ENCODE data around the gene TAGLN3. TPM values are rescaled to one million over a fixed set of nuclear protein-coding genes. Genes with fewer than 3 reads are reported as not detected.

Gene TAGLN3
- polyA plus RNA-seq, 1 of the 3 experiments (the other 2 are of a cell fraction): 19.6 TPM

DNA sequence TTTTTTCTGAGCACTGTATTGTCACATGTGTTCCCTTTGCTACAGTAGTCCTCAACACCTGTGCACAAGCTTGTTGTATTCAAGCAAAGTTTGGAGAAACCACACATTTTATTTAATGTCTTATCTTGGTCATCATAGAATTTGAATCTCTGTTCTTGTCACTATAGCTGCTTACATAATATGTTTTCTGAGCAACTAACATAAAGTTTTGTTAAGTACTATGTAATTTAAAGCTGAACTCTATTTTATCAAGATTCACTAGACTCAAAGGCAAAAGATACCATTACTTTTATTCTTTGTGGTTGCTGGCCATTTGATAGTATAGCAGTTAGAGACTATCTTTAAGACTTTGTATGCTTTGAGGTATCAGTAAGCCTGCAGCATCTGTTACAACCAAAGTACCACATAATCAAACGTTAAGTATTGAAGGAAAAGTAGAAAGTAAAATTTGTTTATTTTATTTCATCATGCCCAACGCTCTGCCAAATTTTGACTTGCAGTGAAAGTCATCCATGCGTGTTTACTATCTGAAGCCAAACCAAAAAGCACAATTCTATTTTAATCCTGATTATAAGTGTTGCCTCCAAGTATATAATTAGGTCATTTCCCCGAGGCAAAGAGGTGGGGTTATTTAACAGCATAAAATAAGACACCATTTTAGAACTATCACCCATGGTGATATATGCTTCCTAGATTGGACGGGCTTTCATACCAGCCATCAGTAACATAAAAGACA is 30.2 kb upstream of the TAGLN3 start:
- DNase-seq: no peak
- POLR2A ChIA-PET: no interaction called here
- Histone ChIP-seq H3F3A (replicated peaks; ENCODE audit: insufficient read depth) (peaks cover 19% of the 10 kb centered on the region), H3K4me1 (ENCODE audit: control insufficient read depth in 1 of 2, insufficient read depth in 2 of 2, low read depth in 1 of 2, low read length in 1 of 2) (peaks cover 2 to 7% of the 10 kb centered on the region in 2 experiments; a peak in 2 of 4 replicates), H3K27ac (ENCODE audit: low read depth in 2 of 2, low read length in 1 of 2) (no peak overlapping the region), H3K9me2 (no peaks in the 10 kb centered on the region), H3K27me3 (ENCODE audit: insufficient read depth) (no peaks in the 10 kb centered on the region), H3K9ac (no peak overlapping the region), H4K20me1 (ENCODE audit: insufficient read depth) (no peaks in the 10 kb centered on the region), H2AFZ (ENCODE audit: low read depth) (no peak overlapping the region), H3K79me2 (ENCODE audit: insufficient read depth) (no peaks in the 10 kb centered on the region), H3K36me3 (replicated peaks in 1 of 2; ENCODE audit: control insufficient read depth in 1 of 2, insufficient read depth in 2 of 2, low read length in 1 of 2) (peaks cover 43 to 66% of the 10 kb centered on the region in 2 experiments), H3K4me3 (ENCODE audit: low read depth in 2 of 2, low read length in 1 of 2) (no peak overlapping the region), H3K9me3 (no peaks in the 10 kb centered on the region), H3K4me2 (no peak overlapping the region)
- WGBS (ENCODE audit: low lambda C conversion rate): 76% methylated on average over 5 of the region's 5 CpGs
- TF ChIP-seq RXRA (IDR thresholded peaks at IDR 0.05; ENCODE audit: borderline replicate concordance, low read depth) (no peak), CHD2 (IDR thresholded peaks at IDR 0.05; ENCODE audit: low read length, partially characterized antibody) (no peak), RCOR1 (IDR thresholded peaks at IDR 0.05; ENCODE audit: low read length) (no peak), MEF2A (IDR thresholded peaks at IDR 0.05; ENCODE audit: borderline replicate concordance, low read depth) (no peak), NRF1 (IDR thresholded peaks at IDR 0.05; ENCODE audit: low read depth, low read length) (no peak), TEAD4 (IDR thresholded peaks at IDR 0.05; ENCODE audit: borderline replicate concordance, insufficient read depth) (no peak), JUND (IDR thresholded peaks at IDR 0.05) (no peak), FOXJ3 (CRISPR knock-in tag; IDR thresholded peaks at IDR 0.05) (no peak), RFX5 (IDR thresholded peaks at IDR 0.05; ENCODE audit: low read length) (no peak)
- TF ChIP-seq, protein P1, sequence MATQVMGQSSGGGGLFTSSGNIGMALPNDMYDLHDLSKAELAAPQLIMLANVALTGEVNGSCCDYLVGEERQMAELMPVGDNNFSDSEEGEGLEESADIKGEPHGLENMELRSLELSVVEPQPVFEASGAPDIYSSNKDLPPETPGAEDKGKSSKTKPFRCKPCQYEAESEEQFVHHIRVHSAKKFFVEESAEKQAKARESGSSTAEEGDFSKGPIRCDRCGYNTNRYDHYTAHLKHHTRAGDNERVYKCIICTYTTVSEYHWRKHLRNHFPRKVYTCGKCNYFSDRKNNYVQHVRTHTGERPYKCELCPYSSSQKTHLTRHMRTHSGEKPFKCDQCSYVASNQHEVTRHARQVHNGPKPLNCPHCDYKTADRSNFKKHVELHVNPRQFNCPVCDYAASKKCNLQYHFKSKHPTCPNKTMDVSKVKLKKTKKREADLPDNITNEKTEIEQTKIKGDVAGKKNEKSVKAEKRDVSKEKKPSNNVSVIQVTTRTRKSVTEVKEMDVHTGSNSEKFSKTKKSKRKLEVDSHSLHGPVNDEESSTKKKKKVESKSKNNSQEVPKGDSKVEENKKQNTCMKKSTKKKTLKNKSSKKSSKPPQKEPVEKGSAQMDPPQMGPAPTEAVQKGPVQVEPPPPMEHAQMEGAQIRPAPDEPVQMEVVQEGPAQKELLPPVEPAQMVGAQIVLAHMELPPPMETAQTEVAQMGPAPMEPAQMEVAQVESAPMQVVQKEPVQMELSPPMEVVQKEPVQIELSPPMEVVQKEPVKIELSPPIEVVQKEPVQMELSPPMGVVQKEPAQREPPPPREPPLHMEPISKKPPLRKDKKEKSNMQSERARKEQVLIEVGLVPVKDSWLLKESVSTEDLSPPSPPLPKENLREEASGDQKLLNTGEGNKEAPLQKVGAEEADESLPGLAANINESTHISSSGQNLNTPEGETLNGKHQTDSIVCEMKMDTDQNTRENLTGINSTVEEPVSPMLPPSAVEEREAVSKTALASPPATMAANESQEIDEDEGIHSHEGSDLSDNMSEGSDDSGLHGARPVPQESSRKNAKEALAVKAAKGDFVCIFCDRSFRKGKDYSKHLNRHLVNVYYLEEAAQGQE (IDR thresholded peaks at IDR 0.05; ENCODE audit: low read depth, low read length): no peak
- TF ChIP-seq, protein P2, sequence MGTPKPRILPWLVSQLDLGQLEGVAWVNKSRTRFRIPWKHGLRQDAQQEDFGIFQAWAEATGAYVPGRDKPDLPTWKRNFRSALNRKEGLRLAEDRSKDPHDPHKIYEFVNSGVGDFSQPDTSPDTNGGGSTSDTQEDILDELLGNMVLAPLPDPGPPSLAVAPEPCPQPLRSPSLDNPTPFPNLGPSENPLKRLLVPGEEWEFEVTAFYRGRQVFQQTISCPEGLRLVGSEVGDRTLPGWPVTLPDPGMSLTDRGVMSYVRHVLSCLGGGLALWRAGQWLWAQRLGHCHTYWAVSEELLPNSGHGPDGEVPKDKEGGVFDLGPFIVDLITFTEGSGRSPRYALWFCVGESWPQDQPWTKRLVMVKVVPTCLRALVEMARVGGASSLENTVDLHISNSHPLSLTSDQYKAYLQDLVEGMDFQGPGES (IDR thresholded peaks at IDR 0.05; ENCODE audit: low read depth, low read length): no peak
- TF ChIP-seq, protein P3, sequence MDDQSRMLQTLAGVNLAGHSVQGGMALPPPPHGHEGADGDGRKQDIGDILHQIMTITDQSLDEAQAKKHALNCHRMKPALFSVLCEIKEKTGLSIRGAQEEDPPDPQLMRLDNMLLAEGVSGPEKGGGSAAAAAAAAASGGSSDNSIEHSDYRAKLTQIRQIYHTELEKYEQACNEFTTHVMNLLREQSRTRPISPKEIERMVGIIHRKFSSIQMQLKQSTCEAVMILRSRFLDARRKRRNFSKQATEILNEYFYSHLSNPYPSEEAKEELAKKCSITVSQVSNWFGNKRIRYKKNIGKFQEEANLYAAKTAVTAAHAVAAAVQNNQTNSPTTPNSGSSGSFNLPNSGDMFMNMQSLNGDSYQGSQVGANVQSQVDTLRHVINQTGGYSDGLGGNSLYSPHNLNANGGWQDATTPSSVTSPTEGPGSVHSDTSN (IDR thresholded peaks at IDR 0.05): no peak
- TF ChIP-seq, protein P4, sequence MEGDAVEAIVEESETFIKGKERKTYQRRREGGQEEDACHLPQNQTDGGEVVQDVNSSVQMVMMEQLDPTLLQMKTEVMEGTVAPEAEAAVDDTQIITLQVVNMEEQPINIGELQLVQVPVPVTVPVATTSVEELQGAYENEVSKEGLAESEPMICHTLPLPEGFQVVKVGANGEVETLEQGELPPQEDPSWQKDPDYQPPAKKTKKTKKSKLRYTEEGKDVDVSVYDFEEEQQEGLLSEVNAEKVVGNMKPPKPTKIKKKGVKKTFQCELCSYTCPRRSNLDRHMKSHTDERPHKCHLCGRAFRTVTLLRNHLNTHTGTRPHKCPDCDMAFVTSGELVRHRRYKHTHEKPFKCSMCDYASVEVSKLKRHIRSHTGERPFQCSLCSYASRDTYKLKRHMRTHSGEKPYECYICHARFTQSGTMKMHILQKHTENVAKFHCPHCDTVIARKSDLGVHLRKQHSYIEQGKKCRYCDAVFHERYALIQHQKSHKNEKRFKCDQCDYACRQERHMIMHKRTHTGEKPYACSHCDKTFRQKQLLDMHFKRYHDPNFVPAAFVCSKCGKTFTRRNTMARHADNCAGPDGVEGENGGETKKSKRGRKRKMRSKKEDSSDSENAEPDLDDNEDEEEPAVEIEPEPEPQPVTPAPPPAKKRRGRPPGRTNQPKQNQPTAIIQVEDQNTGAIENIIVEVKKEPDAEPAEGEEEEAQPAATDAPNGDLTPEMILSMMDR (IDR thresholded peaks at IDR 0.05): no peak
- CTCF ChIA-PET: interaction anchor here (0.6 to 12.2 kb wide), 43 partner anchors 9 to 1032 kb away, joined by 3 to 255 read pairs (median 4); partner anchors contain the start of genes ATG3, PHLDB2, SLC35A5 and TAGLN3

All from SK-N-SH (cell line).